Breast epithelium (tissue), 4 donors: ENCODE data around the gene F5. TPM values are rescaled to one million over a fixed set of nuclear protein-coding genes. Genes with fewer than 3 reads are reported as not detected.
A peak's percentile ranks its signal among the peaks of the same experiment; 100 is the strongest.

ENCODE experiments used
- DNase-seq, 2 donors: peaks; one replicate each; pipeline ENCODE4 v3.0.0-alpha.2; 2019; ENCODE audit warnings: low spot score in 2 of 2
- H3K27ac ChIP-seq, 2 donors: fragments of 200-600 bp; sonication (generic) in 1 of 2; one replicate each; pipeline ENCODE4 v1.5.1; 2016 to 2019; ENCODE audit warnings: mild to moderate bottlenecking in 1 of 2
- H3K27me3 ChIP-seq, 2 donors: fragments of 200-600 bp; sonication (generic) in 1 of 2; one replicate each; pipeline versions ENCODE4 v1.5.1 to v1.6.0; 2017 to 2019; ENCODE audit warnings: control low read depth in 1 of 2, mild to moderate bottlenecking in 1 of 2
- H3K36me3 ChIP-seq: fragments of 200-600 bp; one replicate; pipeline ENCODE4 v1.5.1; 2019
- H3K4me1 ChIP-seq, 2 donors: fragments of 200-600 bp; sonication (generic); one replicate each; pipeline ENCODE4 v1.5.1; 2016 to 2019; ENCODE audit warnings: control low read depth in 1 of 2
- H3K4me3 ChIP-seq, 3 donors: fragments of 200-600 bp; sonication (generic); 1 replicate in 2 of 3; 2 replicates in 1 of 3; pipeline ENCODE4 v1.5.1; 2016 to 2019; ENCODE audit warnings: mild to moderate bottlenecking in 3 of 3, moderate library complexity in 2 of 3
- H3K9me3 ChIP-seq, 2 donors: fragments of 200-600 bp; sonication (generic) in 1 of 2; one replicate each; pipeline ENCODE4 v1.5.1; 2016 to 2019; ENCODE audit warnings: control low read depth in 1 of 2
- POLR2A ChIP-seq: fragments of 450-650 bp; IDR thresholded peaks from one replicate; pipeline ENCODE4 v1.6.1; 2016; ENCODE audit warnings: antibody characterized with exemption, mild to moderate bottlenecking, moderate library complexity
- POLR2AphosphoS5 ChIP-seq, 3 donors: sonication (generic); formaldehyde crosslinking; IDR thresholded peaks; one replicate each; pipeline ENCODE4 v1.6.1; 2017; ENCODE audit warnings: antibody characterized with exemption in 3 of 3
- intact Hi-C: fragments of 100-400 bp; cut with DNase I; formaldehyde crosslinking; loops from one replicate; pipeline ENCODE4 v1.15.1; 2023; ENCODE audit warnings: low total_unique reads
- total RNA-seq, 3 donors: library from RNA; depleted of rRNA; stranded (reverse); fragments of >200 nt; gene quantifications; one replicate each; pipeline ENCODE4 v1.1.0, GENCODE V29; 2016
- TF ChIP-seq, protein P1 (sequence below), 3 donors: fragments of 450-650 bp; IDR thresholded peaks; one replicate each; pipeline ENCODE4 v1.5.1; 2016 to 2017; ENCODE audit warnings: antibody characterized with exemption in 3 of 3, mild to moderate bottlenecking in 3 of 3, moderate library complexity in 3 of 3

The F5 gene
- total RNA-seq, 3 donors from 2014 or later = 0.44 to 7.4 (median 1.3) TPM

DNA sequence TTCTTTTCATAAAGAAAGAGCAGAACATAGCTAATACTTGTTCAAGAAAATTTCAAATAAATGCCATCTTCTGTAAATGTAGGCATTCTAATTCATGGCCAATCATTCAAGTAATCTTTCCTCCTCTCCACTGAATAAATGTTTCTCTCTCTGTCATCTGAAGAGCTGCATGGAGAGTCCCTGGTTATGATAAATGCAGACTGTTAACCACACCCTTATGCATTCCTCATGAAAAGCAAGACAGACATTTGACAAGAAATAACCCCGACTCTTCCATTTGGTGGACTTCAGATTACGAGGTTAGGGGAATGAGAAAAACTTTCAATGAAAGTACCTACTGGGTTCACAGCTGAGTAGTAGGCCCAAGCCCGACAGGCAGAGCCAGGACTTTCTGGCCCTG, 55.8 kb downstream of the F5 start:
- H3K9me3 ChIP-seq = no peaks in the 10 kb centered on the region
- DNase-seq = no peak
- H3K27ac ChIP-seq = no peak overlapping the region
- no peaks in the 10 kb centered on the region for H3K27me3 ChIP-seq
- H3K36me3 ChIP-seq = no peaks in the 10 kb centered on the region
- TF ChIP-seq POLR2AphosphoS5 (IDR thresholded peaks at IDR 0.05) (no peak), POLR2A (no peak)
- TF ChIP-seq, protein P1, sequence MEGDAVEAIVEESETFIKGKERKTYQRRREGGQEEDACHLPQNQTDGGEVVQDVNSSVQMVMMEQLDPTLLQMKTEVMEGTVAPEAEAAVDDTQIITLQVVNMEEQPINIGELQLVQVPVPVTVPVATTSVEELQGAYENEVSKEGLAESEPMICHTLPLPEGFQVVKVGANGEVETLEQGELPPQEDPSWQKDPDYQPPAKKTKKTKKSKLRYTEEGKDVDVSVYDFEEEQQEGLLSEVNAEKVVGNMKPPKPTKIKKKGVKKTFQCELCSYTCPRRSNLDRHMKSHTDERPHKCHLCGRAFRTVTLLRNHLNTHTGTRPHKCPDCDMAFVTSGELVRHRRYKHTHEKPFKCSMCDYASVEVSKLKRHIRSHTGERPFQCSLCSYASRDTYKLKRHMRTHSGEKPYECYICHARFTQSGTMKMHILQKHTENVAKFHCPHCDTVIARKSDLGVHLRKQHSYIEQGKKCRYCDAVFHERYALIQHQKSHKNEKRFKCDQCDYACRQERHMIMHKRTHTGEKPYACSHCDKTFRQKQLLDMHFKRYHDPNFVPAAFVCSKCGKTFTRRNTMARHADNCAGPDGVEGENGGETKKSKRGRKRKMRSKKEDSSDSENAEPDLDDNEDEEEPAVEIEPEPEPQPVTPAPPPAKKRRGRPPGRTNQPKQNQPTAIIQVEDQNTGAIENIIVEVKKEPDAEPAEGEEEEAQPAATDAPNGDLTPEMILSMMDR (IDR thresholded peaks at IDR 0.05) = no peak
- intact Hi-C loops = no loop called here
- H3K4me3 ChIP-seq = no peak overlapping the region
- peaks cover 0 to 7% of the 10 kb centered on the region in 2 donors for H3K4me1 ChIP-seq

DNA sequence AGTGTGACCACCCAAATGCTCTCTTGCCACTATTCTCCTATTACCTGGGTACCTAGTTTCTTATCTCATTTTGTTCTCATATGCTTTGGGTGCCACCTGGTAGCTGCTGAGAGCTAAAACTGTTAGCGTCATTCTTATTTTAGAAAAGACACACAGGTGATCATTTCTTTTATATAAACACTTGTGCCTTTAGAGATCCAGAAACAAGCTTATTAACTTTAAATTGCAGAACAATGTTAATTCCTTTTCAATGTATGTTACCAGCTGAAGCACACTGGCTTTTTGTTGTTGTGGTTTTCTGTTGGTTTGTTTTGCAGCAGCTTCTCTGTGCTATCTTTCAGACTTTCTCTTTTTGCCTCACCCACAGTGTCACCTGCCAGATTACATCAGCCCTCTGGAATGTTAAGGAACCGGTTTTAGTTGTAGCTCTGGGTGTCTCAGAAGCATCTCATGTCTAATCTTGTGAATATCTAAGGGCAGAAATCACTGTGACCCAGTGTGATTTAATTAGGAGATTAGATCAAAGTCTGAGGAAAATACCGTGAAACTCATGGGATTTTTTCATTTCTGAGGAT, 57.1 kb downstream of the F5 start:
- Histone ChIP-seq H3K4me3 (peak overlapping the region in 2 of 3 donors; percentile 28 to 36), H3K4me1 (peaks cover 0 to 7% of the 10 kb centered on the region in 2 donors), H3K27ac (peak overlapping the region; percentile 85 to 93), H3K9me3 (no peaks in the 10 kb centered on the region), H3K27me3 (no peaks in the 10 kb centered on the region), H3K36me3 (no peaks in the 10 kb centered on the region)
- peak in 1 of 2 donors; percentile 88 for DNase-seq
- intact Hi-C loops = no loop called here
- peak in 1 of 3 donors; percentile 81 for TF ChIP-seq POLR2AphosphoS5 (IDR thresholded peaks at IDR 0.05)
- TF ChIP-seq POLR2A = no peak
- TF ChIP-seq, protein P1 (IDR thresholded peaks at IDR 0.05) = no peak

DNA sequence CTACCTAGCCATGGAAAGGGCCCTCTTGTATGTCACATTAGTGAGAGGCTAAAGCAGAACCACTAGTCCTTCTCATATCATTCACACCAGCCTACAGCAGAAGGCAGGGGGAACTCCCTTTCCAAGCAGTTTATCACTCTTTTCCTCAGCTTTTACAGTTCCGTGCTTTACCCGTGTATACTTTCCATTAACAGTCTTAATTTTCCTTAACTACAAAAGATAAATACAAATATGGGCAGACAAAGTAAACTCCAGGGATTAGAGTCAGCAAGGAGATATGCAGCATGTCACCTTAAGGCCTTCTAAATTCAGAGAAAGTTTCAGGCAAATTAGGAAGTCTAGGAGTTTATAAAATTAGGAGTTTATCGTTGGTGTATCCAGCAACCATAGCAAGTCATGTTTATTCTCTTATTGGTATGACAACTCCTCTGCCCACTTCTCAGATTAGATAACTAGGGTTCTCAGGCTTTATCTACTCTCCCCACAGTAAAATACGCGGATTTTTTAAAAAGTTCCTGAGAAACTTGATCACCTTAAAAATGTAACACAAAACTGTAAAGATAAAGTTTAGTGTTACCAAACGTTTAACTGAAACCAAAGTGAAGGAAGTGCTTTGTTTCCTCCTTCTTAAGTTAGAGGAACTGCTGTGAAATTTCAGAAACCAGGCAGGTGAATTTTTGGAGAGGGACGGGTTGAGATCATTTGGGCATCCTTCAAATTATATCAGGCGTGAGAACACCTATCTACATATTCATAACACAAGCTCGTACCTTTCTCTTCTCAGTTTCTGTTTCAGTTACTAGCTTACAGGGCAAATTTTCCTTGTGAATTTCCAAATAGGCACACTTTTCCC, 57.8 kb downstream of the F5 start:
- no peaks in the 10 kb centered on the region for H3K36me3 ChIP-seq
- peaks cover 0 to 7% of the 10 kb centered on the region in 2 donors for H3K4me1 ChIP-seq
- no peaks in the 10 kb centered on the region for H3K27me3 ChIP-seq
- peak overlapping the region; percentile 85 to 93 for H3K27ac ChIP-seq
- TF ChIP-seq POLR2AphosphoS5 (IDR thresholded peaks at IDR 0.05) (no peak), POLR2A (no peak)
- TF ChIP-seq, protein P1 (IDR thresholded peaks at IDR 0.05) = no peak
- no peak for DNase-seq
- H3K4me3 ChIP-seq = peak overlapping the region in 2 of 3 donors; percentile 28 to 36
- intact Hi-C loops = no loop called here
- H3K9me3 ChIP-seq = no peaks in the 10 kb centered on the region

DNA sequence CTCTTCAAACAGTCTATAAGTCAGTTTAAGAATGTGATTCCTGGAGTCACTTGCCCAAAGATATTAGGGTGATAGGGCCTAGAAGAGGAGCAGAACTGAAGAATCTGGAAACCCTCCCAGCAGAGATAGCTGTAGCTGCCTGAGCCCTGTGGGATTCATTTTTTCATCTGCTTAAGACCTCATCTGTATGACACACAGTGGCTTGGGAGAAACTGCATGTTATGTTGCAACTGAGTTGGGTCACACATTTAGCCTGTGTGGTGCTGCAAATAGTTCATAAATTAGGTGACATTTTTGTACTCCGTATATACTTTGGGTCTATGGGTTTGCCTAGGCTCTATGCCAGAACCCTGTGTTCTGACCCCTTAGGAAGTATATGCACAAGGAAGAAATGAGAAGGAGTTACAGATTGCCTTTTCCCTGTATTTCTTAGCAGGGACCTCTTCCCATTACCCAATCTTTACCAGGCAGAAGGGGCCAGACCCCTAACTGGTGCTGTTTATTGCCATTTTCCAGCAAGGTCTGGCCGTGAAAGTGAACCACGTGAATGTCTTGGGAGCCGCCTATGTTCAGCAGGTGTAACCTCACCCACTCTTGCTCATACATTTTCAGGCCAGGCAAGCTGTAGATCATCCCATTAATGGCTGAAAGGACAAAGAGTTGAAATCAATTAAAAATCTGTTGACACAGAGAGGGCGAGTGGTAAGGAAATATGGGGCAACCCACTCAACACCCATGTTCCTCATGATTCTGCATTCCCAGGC, 58.6 kb downstream of the F5 start:
- TF ChIP-seq, protein P1 (IDR thresholded peaks at IDR 0.05) = no peak
- no peak for TF ChIP-seq POLR2A
- no peak for TF ChIP-seq POLR2AphosphoS5 (IDR thresholded peaks at IDR 0.05)
- peak overlapping the region; percentile 85 to 93 for H3K27ac ChIP-seq
- H3K9me3 ChIP-seq = no peaks in the 10 kb centered on the region
- no peaks in the 10 kb centered on the region for H3K36me3 ChIP-seq
- no peaks in the 10 kb centered on the region for H3K27me3 ChIP-seq
- no peak overlapping the region for H3K4me3 ChIP-seq
- peaks cover 0 to 7% of the 10 kb centered on the region in 2 donors for H3K4me1 ChIP-seq
- intact Hi-C loops = no loop called here
- no peak for DNase-seq
